Osteoblast (primary cell): ENCODE measurements around the gene EOGT. TPM values are rescaled to one million over a fixed set of nuclear protein-coding genes. Genes with fewer than 3 reads are reported as not detected.

Experiments used
- DNase-seq: peaks from one replicate; pipeline ENCODE4 v3.0.0; 2011; ENCODE audit warnings: low spot score, mixed read lengths; ENCODE audit not compliant: insufficient read length; ENCODE audit errors: missing footprints
- H2AFZ ChIP-seq: 2 replicates; pipeline ENCODE4 v1.6.0; 2011; ENCODE audit warnings: mild to moderate bottlenecking, low read length
- H3K27ac ChIP-seq: 2 replicates; pipeline ENCODE4 v1.5.1; 2011; ENCODE audit warnings: mild to moderate bottlenecking, low read depth, low read length, moderate library complexity
- H3K27me3 ChIP-seq: 2 replicates; pipeline ENCODE4 v1.6.0; 2012; ENCODE audit warnings: mild to moderate bottlenecking, control low read depth, inconsistent platforms, low read length, moderate library complexity; ENCODE audit not compliant: insufficient read depth
- H3K36me3 ChIP-seq: 2 replicates; pipeline ENCODE4 v1.5.1; 2011; ENCODE audit warnings: mild to moderate bottlenecking, low read length, control low read depth, moderate library complexity; ENCODE audit not compliant: insufficient read depth
- H3K4me1 ChIP-seq: 2 replicates; pipeline ENCODE4 v1.5.1; 2011; ENCODE audit warnings: mild to moderate bottlenecking, low read length, control low read depth, moderate library complexity; ENCODE audit not compliant: insufficient read depth
- H3K4me2 ChIP-seq: 2 replicates; pipeline ENCODE4 v1.6.0; 2011; ENCODE audit warnings: mild to moderate bottlenecking, low read length; ENCODE audit not compliant: insufficient read depth
- H3K4me3 ChIP-seq: fragments of 200-600 bp; sonication (generic); 3 replicates; pipeline ENCODE4 v1.5.1; 2012; ENCODE audit warnings: mild to moderate bottlenecking, low read length, inconsistent platforms; ENCODE audit not compliant: insufficient read depth
- H3K79me2 ChIP-seq: 2 replicates; pipeline ENCODE4 v1.6.0; 2012; ENCODE audit warnings: mild to moderate bottlenecking, low read length, control low read depth, inconsistent platforms; ENCODE audit not compliant: insufficient read depth
- H3K9me3 ChIP-seq: 2 replicates; pipeline ENCODE4 v1.5.1; 2011; ENCODE audit warnings: low read depth, low read length, control low read depth
- H4K20me1 ChIP-seq: 2 replicates; pipeline ENCODE4 v1.6.0; 2012; ENCODE audit warnings: mild to moderate bottlenecking, low read length, control low read depth; ENCODE audit not compliant: insufficient read depth
- CTCF ChIP-seq: IDR thresholded peaks from 2 replicates; pipeline ENCODE4 v1.5.1; 2011; ENCODE audit warnings: mild to moderate bottlenecking, low read depth, low read length, moderate library complexity; ENCODE audit errors: extremely low read depth
- total RNA-seq: library from RNA; depleted of rRNA; stranded (reverse); fragments of >200 nt; gene quantifications from 2 replicates; pipeline ENCODE4 v1.2.3, GENCODE V29; 2012

EOGT gene
- total RNA-seq = 65.9 and 74.0 TPM in 2 replicates

- DNase-seq = peak; percentile 94
- H3K27me3 ChIP-seq = no peaks in the 10 kb centered on the region
- H3K27ac ChIP-seq = peak within 1 kb of the TSS; percentile 90
- H2AFZ ChIP-seq = peak within 1 kb of the TSS; percentile 43
- no peaks in the 10 kb centered on the region for H4K20me1 ChIP-seq
- H3K4me2 ChIP-seq = peak within 1 kb of the TSS; percentile 78
- peaks cover 29% of the 10 kb centered on the region for H3K36me3 ChIP-seq
- H3K79me2 ChIP-seq = peaks cover 15% of the 10 kb centered on the region
- TF ChIP-seq CTCF = peak; percentile 48
- no peaks in the 10 kb centered on the region for H3K9me3 ChIP-seq
- peaks cover 49% of the 10 kb centered on the region for H3K4me1 ChIP-seq
- peak within 1 kb of the TSS; percentile 78 for H3K4me3 ChIP-seq
Observed at GRCh38 chr3:69013253-69014021, at the start of gene EOGT. TSS of gene EOGT (minus strand) at chr3:69013684. CDS start at chr3:69009846, 3,838 bp downstream.

- no peak for DNase-seq
- H3K79me2 ChIP-seq = no peaks in the 10 kb centered on the region
- H3K27ac ChIP-seq = no peak overlapping the region
- H3K4me1 ChIP-seq = no peaks in the 10 kb centered on the region
- no peak for TF ChIP-seq CTCF
- peaks cover 79% of the 10 kb centered on the region for H3K36me3 ChIP-seq
- no peaks in the 10 kb centered on the region for H3K9me3 ChIP-seq
- H3K4me3 ChIP-seq = no peak overlapping the region
- no peak overlapping the region for H2AFZ ChIP-seq
- H4K20me1 ChIP-seq = no peaks in the 10 kb centered on the region
- no peak overlapping the region for H3K4me2 ChIP-seq
- no peaks in the 10 kb centered on the region for H3K27me3 ChIP-seq
Observed at GRCh38 chr3:69059688-69060087, 46.2 kb upstream of the EOGT start.

- Histone ChIP-seq H3K27ac (no peak overlapping the region), H3K79me2 (no peaks in the 10 kb centered on the region), H3K27me3 (no peaks in the 10 kb centered on the region), H3K36me3 (peaks cover 82% of the 10 kb centered on the region), H2AFZ (no peak overlapping the region), H3K4me1 (no peaks in the 10 kb centered on the region), H3K4me2 (no peak overlapping the region), H3K9me3 (no peaks in the 10 kb centered on the region), H4K20me1 (no peaks in the 10 kb centered on the region), H3K4me3 (no peak overlapping the region)
- TF ChIP-seq CTCF = no peak
- no peak for DNase-seq
Observed at GRCh38 chr3:69058947-69059224, 45.4 kb upstream of the EOGT start.

- H3K4me2 ChIP-seq = no peak overlapping the region
- H3K4me1 ChIP-seq = no peaks in the 10 kb centered on the region
- H3K36me3 ChIP-seq = peaks cover 81% of the 10 kb centered on the region
- no peak for TF ChIP-seq CTCF
- H3K4me3 ChIP-seq = no peak overlapping the region
- no peaks in the 10 kb centered on the region for H4K20me1 ChIP-seq
- no peak overlapping the region for H3K27ac ChIP-seq
- H3K27me3 ChIP-seq = no peaks in the 10 kb centered on the region
- DNase-seq = no peak
- no peak overlapping the region for H2AFZ ChIP-seq
- no peaks in the 10 kb centered on the region for H3K79me2 ChIP-seq
- no peaks in the 10 kb centered on the region for H3K9me3 ChIP-seq
Observed at GRCh38 chr3:69058180-69058946, 44.9 kb upstream of the EOGT start.
